HepG2 (cell line): ENCODE measurements around the gene FHDC1. TPM values are rescaled to one million over a fixed set of nuclear protein-coding genes. Genes with fewer than 3 reads are reported as not detected.
A peak's percentile ranks its signal among the peaks of the same experiment; 100 is the strongest.

Experiments
- ATF1 ChIP-seq: IDR thresholded peaks from 2 replicates; pipeline ENCODE4 v1.6.1; 2016; ENCODE audit warnings: mild to moderate bottlenecking, control low read depth
- BCL3 ChIP-seq: sonication (generic); formaldehyde crosslinking; IDR thresholded peaks from 2 replicates; pipeline ENCODE4 v1.5.1; 2020; ENCODE audit warnings: mild to moderate bottlenecking, missing genetic modification reagents, moderate library complexity
- ETV6 ChIP-seq: sonication (generic); formaldehyde crosslinking; conservative IDR thresholded peaks from 2 replicates; pipeline ENCODE4 v1.4.0; 2020; ENCODE audit warnings: missing genetic modification reagents
- KAT2B ChIP-seq: fragments of 150-350 bp; IDR thresholded peaks from 2 replicates; pipeline ENCODE4 v1.6.1; 2014; ENCODE audit warnings: low read depth, low read length, borderline replicate concordance
- MLLT10 ChIP-seq: sonication (generic); formaldehyde crosslinking; IDR thresholded peaks from 2 replicates; pipeline ENCODE4 v1.4.0; 2020; ENCODE audit warnings: missing genetic modification reagents
- POLR2AphosphoS5 ChIP-seq: IDR thresholded peaks from 2 replicates; pipeline ENCODE4 v1.6.1; 2012; ENCODE audit warnings: low read depth, low read length
- RBFOX2 ChIP-seq: fragments of 200-400 bp; formaldehyde crosslinking; IDR thresholded peaks from 2 replicates; pipeline ENCODE4 v1.6.1; 2017; ENCODE audit warnings: low read depth, mild to moderate bottlenecking, low read length
- REPIN1 ChIP-seq: sonication (generic); formaldehyde crosslinking; IDR thresholded peaks from 2 replicates; pipeline ENCODE4 v1.8.0; 2022; ENCODE audit warnings: missing genetic modification reagents, low read depth, mild to moderate bottlenecking, borderline replicate concordance
- TEF ChIP-seq: sonication (generic); formaldehyde crosslinking; IDR thresholded peaks from 2 replicates; pipeline ENCODE4 v1.5.0; 2020; ENCODE audit warnings: missing genetic modification reagents
- ZBTB38 ChIP-seq: sonication (generic); formaldehyde crosslinking; IDR thresholded peaks from 2 replicates; pipeline ENCODE4 v1.5.1; 2020; ENCODE audit warnings: mild to moderate bottlenecking, missing genetic modification reagents
- ZBTB42 ChIP-seq: sonication (generic); formaldehyde crosslinking; IDR thresholded peaks from 2 replicates; pipeline ENCODE4 v1.5.0; 2020; ENCODE audit warnings: mild to moderate bottlenecking, missing genetic modification reagents
- ZFP90 ChIP-seq: sonication (generic); formaldehyde crosslinking; IDR thresholded peaks from 2 replicates; pipeline ENCODE4 v1.8.0; 2022; ENCODE audit warnings: missing genetic modification reagents, mild to moderate bottlenecking, inconsistent platforms, borderline replicate concordance
- ZFYVE20 ChIP-seq: sonication (generic); formaldehyde crosslinking; IDR thresholded peaks from 2 replicates; pipeline ENCODE4 v1.8.0; 2023; ENCODE audit warnings: low read depth, mild to moderate bottlenecking, moderate library complexity, missing genetic modification reagents, borderline replicate concordance
- ZMYM2 ChIP-seq: sonication (generic); formaldehyde crosslinking; IDR thresholded peaks from 2 replicates; pipeline ENCODE4 v1.8.0; 2022; ENCODE audit warnings: mild to moderate bottlenecking, missing genetic modification reagents
- ZNF260 ChIP-seq: sonication (generic); formaldehyde crosslinking; IDR thresholded peaks from 2 replicates; pipeline ENCODE4 v1.4.0; 2020; ENCODE audit warnings: missing genetic modification reagents, low read depth, mild to moderate bottlenecking, borderline replicate concordance
- ZNF264 ChIP-seq: sonication (generic); formaldehyde crosslinking; IDR thresholded peaks from 2 replicates; pipeline ENCODE4 v1.4.0; 2020; ENCODE audit warnings: missing genetic modification reagents
- ZNF737 ChIP-seq: sonication (generic); formaldehyde crosslinking; IDR thresholded peaks from 2 replicates; pipeline ENCODE4 v1.5.0; 2020; ENCODE audit warnings: missing genetic modification reagents, mild to moderate bottlenecking, borderline replicate concordance
- polyA plus RNA-seq, 8 experiments: library from polyadenylated mRNA; depleted of rRNA in 3 of 8; stranded (reverse) in 7 of 8; unstranded in 1 of 8; fragments of >200 nt; fragmentation: Illumina TruSeq in 4 of 8; extraction: Trizol in 4 of 8; gene quantifications; 2 replicates each; pipeline versions ENCODE4 v1.2.1 to v1.2.3, GENCODE V29; 2011 to 2016; ENCODE audit warnings: low read depth in 4 of 8, missing spikeins in 1 of 8, mixed read lengths in 1 of 8; ENCODE audit not compliant: insufficient read depth in 1 of 8
- total RNA-seq, 5 experiments: library from RNA; depleted of rRNA; stranded (reverse); fragments of >200 nt; fragmentation: Illumina TruSeq; extraction: Trizol; gene quantifications; 2 replicates each; pipeline ENCODE4 v1.2.3, GENCODE V29; 2016; ENCODE audit warnings: low read depth in 1 of 5
- TF ChIP-seq, protein P1 (sequence below): sonication (generic); formaldehyde crosslinking; conservative IDR thresholded peaks from 2 replicates; pipeline ENCODE4 v1.4.0; 2020; ENCODE audit warnings: mild to moderate bottlenecking, missing genetic modification reagents, moderate library complexity

Gene FHDC1
- total and polyA plus RNA-seq, 2 of the 13 experiments (the other 11 are each of a cell fraction or from before 2014, with no cell fraction given), result 0.07 to 0.15 TPM

DNA sequence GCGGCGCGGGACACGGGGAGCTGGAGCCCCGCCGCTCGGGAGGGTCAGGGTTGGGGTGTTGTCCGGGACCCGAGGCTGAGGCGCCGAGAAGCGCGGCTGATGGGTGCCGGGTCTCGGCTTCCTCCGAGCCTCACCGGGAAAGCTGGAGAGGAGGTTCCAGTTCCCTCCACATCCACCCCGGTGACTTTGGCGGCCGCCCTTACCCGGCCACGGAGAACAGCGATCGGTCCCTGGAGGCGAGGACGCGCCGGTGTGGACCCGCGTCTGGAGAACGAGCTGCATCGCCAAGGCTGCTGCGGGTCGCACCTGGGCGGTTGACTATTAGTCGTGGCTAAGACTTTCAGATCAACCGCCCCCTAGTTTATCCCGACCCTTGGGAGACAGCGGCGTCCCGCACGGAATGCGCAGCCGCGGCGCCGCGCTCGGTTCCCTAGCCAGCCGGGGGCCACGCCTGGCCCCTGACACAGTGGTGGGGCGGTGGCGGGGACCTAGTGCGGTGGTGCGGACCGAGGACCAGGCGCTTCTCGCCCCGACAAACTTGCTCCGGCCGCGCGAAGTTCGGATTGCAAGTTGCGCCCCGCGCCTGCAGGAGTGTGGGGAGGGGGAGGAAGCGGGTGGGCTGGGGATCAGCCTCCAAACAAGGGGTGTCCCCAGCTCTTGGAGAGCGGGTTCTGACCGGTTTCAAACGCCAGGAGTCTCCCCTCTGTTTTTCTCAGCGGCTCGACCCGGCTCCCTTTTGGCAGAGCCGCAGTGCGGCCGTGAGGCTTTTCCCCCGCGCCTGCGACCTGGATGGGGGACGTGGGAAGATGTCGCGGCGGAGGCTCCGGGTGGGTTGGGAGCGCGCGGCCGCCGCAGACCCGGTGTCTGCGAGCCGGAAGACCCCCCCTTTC is 568 bp downstream of the FHDC1 start (continued):
- TF ChIP-seq ZNF260 (CRISPR knock-in tag) (no peak), MLLT10 (CRISPR knock-in tag) (no peak), ZFP90 (CRISPR knock-in tag) (peak; percentile 38; the same call in 1 of the 2 replicates), ZNF264 (CRISPR knock-in tag) (no peak), ETV6 (CRISPR knock-in tag) (no peak), POLR2AphosphoS5 (no peak), KAT2B (no peak), TEF (CRISPR knock-in tag) (no peak), REPIN1 (CRISPR knock-in tag) (no peak), ZFYVE20 (no peak), RBFOX2 (peak; percentile 4; the same call in 1 of the 2 replicates), ZBTB42 (CRISPR knock-in tag) (no peak), ZBTB38 (CRISPR knock-in tag) (no peak), BCL3 (CRISPR knock-in tag) (no peak), ATF1 (CRISPR knock-in tag) (no peak), ZNF737 (CRISPR knock-in tag) (no peak), ZMYM2 (CRISPR knock-in tag) (no peak)
- TF ChIP-seq, protein P1, sequence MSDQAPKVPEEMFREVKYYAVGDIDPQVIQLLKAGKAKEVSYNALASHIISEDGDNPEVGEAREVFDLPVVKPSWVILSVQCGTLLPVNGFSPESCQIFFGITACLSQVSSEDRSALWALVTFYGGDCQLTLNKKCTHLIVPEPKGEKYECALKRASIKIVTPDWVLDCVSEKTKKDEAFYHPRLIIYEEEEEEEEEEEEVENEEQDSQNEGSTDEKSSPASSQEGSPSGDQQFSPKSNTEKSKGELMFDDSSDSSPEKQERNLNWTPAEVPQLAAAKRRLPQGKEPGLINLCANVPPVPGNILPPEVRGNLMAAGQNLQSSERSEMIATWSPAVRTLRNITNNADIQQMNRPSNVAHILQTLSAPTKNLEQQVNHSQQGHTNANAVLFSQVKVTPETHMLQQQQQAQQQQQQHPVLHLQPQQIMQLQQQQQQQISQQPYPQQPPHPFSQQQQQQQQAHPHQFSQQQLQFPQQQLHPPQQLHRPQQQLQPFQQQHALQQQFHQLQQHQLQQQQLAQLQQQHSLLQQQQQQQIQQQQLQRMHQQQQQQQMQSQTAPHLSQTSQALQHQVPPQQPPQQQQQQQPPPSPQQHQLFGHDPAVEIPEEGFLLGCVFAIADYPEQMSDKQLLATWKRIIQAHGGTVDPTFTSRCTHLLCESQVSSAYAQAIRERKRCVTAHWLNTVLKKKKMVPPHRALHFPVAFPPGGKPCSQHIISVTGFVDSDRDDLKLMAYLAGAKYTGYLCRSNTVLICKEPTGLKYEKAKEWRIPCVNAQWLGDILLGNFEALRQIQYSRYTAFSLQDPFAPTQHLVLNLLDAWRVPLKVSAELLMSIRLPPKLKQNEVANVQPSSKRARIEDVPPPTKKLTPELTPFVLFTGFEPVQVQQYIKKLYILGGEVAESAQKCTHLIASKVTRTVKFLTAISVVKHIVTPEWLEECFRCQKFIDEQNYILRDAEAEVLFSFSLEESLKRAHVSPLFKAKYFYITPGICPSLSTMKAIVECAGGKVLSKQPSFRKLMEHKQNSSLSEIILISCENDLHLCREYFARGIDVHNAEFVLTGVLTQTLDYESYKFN (CRISPR knock-in tag), result no peak
